ENCODE results near the gene LSM11.

GRCh38 chr5:157772127-157772526, 28.6 kb downstream of the LSM11 start:
- TF ChIP-seq POLR2AphosphoS5 (IDR thresholded peaks at IDR 0.05; ENCODE audit: borderline replicate concordance, low read depth, low read length): no peak
- no peak for TF ChIP-seq EZH2 (IDR thresholded peaks at IDR 0.05)
